GM19240 (cell line): ENCODE data around the gene HMCN1.
"Not testable (repeated sequence)": the region's sequence is repeated elsewhere in the genome, so short reads cannot be mapped to it uniquely, and the experiment has no call there.

Experiments
- DNase-seq: peaks from one replicate; pipeline ENCODE4 v3.0.0; 2011; ENCODE audit warnings: low spot score; ENCODE audit not compliant: insufficient read length

HMCN1 gene

GRCh38 chr1:186142159-186142558, 408.0 kb downstream of the HMCN1 start:
- no peak for DNase-seq

GRCh38 chr1:186142916-186143315, 408.7 kb downstream of the HMCN1 start:
- DNase-seq = no peak

- DNase-seq = no peak
These were observed 409.3 kb downstream of the HMCN1 start for GRCh38 chr1:186143481-186143880.

- DNase-seq = no peak
These were observed 410.3 kb downstream of the HMCN1 start for GRCh38 chr1:186144505-186144904.

GRCh38 chr1:186146974-186147373, 412.8 kb downstream of the HMCN1 start:
- DNase-seq = no peak

- DNase-seq = no peak
These were observed 415.4 kb downstream of the HMCN1 start for GRCh38 chr1:186149591-186149990.

- no peak for DNase-seq
These were observed 418.0 kb downstream of the HMCN1 start for GRCh38 chr1:186152227-186152619.

- no peak for DNase-seq
These were observed 418.5 kb downstream of the HMCN1 start for GRCh38 chr1:186152620-186153239.

- no peak for DNase-seq
These were observed 420.5 kb downstream of the HMCN1 start for GRCh38 chr1:186154651-186155050.

GRCh38 chr1:186155594-186155993, 421.4 kb downstream of the HMCN1 start:
- DNase-seq = no peak

GRCh38 chr1:186162895-186163294, 428.7 kb downstream of the HMCN1 start:
- not testable (repeated sequence) for DNase-seq

- DNase-seq = no peak
These were observed 430.6 kb downstream of the HMCN1 start for GRCh38 chr1:186164773-186165172.

- DNase-seq = no peak
These were observed 431.1 kb downstream of the HMCN1 start for GRCh38 chr1:186165303-186165702.

GRCh38 chr1:186167096-186167668, 433.0 kb downstream of the HMCN1 start:
- DNase-seq = no peak

- DNase-seq = no peak
These were observed 441.4 kb downstream of the HMCN1 start for GRCh38 chr1:186175588-186175987.

GRCh38 chr1:186178426-186179043, 444.3 kb downstream of the HMCN1 start:
- no peak for DNase-seq

- no peak for DNase-seq
These were observed 445.0 kb downstream of the HMCN1 start for GRCh38 chr1:186179231-186179630.

GRCh38 chr1:186183219-186183618, 449.0 kb downstream of the HMCN1 start:
- no peak for DNase-seq

- no peak for DNase-seq
These were observed 449.9 kb downstream of the HMCN1 start for GRCh38 chr1:186183970-186184628.

- DNase-seq = not testable (repeated sequence)
These were observed 452.1 kb downstream of the HMCN1 start for GRCh38 chr1:186186251-186186650.

GRCh38 chr1:186187601-186188000, 453.4 kb downstream of the HMCN1 start:
- no peak for DNase-seq

GRCh38 chr1:186188004-186188539, 453.9 kb downstream of the HMCN1 start:
- DNase-seq = no peak
